Stimulated activated CD8-positive, alpha-beta memory T cell treated with anti-CD3 and anti-CD28 coated beads, Interleukin-15, amount 100 ng/mL, for 4 hours (primary cell): ENCODE data around the gene PTDSS2.

Experiments
- DNase-seq, 2 donors: peaks; one replicate each; pipeline ENCODE4 v3.0.0-alpha.2; 2020; ENCODE audit warnings: low read depth in 2 of 2

The PTDSS2 gene

GRCh38 chr11:530960-531831, 81.1 kb downstream of the PTDSS2 start:
- no peak for DNase-seq

GRCh38 chr11:531919-532526, 81.9 kb downstream of the PTDSS2 start:
- no peak for DNase-seq

GRCh38 chr11:532527-532985, 82.5 kb downstream of the PTDSS2 start:
- no peak for DNase-seq

GRCh38 chr11:532986-533585, 83.0 kb downstream of the PTDSS2 start:
- DNase-seq: no peak

GRCh38 chr11:533586-534395, 83.7 kb downstream of the PTDSS2 start:
- DNase-seq: no peak

- no peak for DNase-seq
Observed at GRCh38 chr11:534396-535209, 84.5 kb downstream of the PTDSS2 start.

- DNase-seq: no peak
Observed at GRCh38 chr11:535210-535518, 85.1 kb downstream of the PTDSS2 start.

- DNase-seq: peak; percentile 88 to 91
Observed at GRCh38 chr11:535519-536454, 85.7 kb downstream of the PTDSS2 start, which contains the start of gene HRAS. HRAS (minus strand) TSS chr11:535576.

GRCh38 chr11:536841-537621, 87.0 kb downstream of the PTDSS2 start, which contains the start of gene LRRC56:
LRRC56 (plus strand) TSS chr11:537527; CDS start chr11:540685, 3,158 bp downstream.
- DNase-seq: peak; percentile 85 to 89

- DNase-seq: no peak
Observed at GRCh38 chr11:537622-538430, 87.7 kb downstream of the PTDSS2 start.

- no peak for DNase-seq
Observed at GRCh38 chr11:538431-539051, 88.5 kb downstream of the PTDSS2 start.

GRCh38 chr11:539971-540481, 89.9 kb downstream of the PTDSS2 start:
- no peak for DNase-seq
